ENCODE data around the gene CEND1.

The CEND1 gene

DNA sequence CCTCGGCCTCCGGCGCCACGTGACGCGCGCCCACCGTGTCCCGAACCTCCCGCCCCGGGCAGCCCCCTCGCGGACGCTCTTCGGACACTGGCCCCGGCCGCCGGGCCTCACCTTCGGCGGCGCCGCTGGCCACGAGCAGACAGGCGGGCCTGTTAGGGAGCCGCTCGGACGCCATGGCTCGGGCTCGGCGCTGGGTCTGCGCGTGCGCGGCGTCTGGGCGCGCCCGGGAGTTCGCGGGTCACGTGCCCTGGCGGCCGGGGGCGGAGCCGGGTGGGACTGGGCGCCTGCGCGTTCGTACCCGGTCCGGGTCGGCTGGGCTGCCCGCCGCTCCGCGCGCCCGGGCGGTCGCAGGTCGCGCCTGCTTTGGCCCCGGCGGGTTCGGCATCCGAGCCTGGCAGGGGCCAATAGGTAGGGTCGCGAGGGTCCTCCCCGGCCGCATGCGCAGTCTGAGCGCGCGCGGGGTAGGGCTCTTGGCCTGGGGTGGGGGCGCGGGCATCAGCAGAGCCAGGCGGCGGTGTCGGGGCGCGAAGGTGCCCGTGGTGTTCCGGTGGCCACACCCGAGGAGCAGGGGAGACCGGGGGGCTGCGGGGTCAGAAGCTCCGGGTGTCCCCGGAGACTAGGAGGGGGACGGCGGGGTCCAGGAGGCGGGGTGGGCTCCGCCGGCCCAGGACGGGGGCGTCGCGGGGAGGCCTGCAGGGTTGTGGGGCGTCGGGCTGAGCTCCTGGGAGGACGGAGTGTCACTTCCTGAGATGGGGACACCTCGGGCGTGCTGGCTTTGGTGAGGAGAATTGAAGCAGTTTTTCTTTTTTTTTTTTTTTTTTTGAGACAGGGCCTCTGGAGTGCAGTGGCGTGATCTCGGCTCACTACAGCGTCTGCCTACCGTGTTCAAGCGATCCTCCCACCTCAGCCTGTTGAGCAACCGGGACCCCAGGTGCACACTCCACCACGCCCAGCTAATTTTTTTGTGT lies 12.3 kb downstream of the CEND1 start, which contains the start of gene GATD1:
TSS of gene GATD1 (minus strand) at position 200 of the 968 bp plus-strand sequence. CDS start at position 175, 25 bp downstream.
- peak; percentile 97 for DNase-seq

DNA sequence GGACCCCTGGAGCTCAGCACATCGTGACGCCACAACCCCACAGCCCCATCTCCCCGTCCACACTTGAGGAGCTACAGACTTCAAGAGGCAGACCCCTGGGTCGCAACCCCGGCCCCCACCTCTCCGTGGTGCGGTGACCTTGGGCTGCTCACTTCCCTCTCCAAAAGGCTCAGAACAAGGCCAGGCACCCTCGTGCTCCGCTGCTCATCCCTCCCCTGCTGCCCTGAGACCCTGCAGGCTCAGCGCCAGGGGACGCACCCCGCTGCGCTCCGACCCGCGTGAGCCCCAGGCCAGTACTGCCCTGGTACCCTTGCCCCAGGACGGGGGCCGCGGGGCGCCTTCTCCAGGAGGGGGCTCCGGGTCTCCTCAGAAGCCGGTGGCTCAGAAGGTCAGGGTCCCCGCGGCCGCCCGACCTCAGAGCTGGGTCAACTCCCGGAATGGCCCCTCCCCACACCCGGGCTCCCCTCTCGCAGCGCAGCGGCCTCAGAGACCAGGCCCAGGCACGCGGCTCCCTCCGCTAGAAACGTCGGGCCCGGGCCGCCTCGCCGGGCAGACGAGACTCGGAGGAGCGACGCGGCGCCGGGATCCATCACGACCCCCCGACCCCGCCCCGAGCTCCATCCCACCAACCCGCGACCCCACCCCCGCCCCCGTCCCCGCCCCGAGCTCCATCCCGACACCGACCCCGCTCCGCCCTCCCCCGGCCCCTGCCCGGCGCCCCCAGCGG lies 13.2 kb downstream of the CEND1 start:
- DNase-seq = no peak

DNA sequence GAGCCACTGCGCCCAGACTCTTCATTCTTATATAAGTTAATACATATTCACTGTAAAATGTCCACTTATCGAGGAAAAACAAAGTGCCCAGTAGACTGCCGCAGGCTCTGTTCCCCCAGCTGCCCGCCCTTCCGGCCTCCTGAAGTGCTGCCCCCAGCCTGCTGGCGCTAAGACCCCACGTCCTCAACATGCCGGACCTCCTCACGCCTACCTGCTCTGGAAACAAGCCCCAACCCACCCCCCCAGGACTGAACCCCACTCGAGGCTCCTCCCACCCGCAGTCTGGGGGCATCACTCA lies 13.7 kb downstream of the CEND1 start:
- no peak for DNase-seq

DNA sequence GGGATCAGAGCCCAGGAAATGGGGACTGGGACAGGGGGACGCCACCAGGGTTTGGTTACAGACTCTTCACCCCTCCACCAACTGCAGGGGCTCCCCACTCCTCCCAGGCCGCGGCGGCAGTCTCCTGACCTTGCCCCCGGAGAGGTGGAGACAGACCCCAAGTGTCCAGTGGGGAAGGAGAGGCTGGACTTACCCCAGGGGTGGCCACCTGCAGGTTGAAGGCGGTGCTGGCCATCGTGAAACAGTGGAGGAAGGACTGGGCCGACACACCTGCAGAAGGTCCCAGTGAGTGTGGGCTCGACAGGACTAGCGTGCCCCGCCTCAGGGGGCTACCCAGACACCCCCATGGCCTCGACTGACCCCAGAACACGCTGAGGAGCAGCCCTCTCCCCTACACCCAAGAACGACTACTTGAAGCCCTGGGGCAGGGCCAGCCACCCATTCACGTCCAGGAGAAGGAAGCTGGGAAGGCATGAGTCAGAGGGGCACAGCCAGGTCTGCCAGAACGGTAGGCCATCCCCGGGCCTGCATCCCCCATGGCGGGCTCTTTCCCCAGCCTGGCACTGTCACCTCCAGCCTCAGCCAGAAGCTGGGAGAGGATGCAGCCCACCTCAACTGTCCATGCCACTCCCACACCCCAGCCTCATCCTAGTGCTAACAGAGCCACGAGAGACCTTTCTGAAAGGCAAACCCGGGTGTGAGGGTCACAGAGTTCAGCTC lies 14.9 kb downstream of the CEND1 start:
- no peak for DNase-seq

DNA sequence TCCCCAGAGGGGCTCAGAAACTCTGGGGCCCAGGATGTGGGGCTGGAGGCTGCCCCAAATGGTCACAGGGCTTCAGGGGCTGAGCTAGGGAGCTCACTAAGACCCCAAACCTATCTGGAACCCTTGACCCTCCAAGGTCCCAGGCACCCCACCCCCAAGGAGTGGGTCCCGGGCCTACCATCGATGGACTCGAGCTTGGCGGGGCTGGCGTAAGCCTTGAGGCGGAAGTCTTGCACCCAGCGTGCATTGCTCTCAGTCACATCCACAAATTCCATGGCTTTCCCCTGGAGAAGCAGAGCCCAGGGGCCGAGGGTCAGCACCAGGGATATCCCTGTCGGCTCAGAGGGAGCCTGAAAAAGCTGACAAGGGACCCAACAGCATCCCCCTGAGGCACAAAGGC lies 16.1 kb downstream of the CEND1 start:
- no peak for DNase-seq

DNA sequence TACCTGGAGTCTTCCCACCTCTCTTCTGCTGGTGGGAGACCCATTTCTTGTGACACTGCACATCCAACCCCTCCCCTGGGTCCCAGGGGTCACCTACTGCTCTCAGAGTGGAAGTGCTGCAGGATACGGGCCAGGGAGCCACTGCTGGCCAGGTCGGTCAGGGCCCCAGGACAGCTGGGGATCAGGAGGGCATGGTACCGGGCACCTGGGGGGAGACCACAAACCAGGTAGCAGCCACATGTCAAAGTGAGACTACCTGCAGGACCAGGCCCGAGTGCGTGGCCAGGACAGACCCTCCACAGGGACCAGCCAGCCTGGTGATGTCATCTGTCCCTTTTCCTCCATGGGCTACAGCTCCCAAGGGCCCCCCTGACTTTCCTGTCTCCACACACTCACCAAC lies 16.5 kb downstream of the CEND1 start:
- no peak for DNase-seq

DNA sequence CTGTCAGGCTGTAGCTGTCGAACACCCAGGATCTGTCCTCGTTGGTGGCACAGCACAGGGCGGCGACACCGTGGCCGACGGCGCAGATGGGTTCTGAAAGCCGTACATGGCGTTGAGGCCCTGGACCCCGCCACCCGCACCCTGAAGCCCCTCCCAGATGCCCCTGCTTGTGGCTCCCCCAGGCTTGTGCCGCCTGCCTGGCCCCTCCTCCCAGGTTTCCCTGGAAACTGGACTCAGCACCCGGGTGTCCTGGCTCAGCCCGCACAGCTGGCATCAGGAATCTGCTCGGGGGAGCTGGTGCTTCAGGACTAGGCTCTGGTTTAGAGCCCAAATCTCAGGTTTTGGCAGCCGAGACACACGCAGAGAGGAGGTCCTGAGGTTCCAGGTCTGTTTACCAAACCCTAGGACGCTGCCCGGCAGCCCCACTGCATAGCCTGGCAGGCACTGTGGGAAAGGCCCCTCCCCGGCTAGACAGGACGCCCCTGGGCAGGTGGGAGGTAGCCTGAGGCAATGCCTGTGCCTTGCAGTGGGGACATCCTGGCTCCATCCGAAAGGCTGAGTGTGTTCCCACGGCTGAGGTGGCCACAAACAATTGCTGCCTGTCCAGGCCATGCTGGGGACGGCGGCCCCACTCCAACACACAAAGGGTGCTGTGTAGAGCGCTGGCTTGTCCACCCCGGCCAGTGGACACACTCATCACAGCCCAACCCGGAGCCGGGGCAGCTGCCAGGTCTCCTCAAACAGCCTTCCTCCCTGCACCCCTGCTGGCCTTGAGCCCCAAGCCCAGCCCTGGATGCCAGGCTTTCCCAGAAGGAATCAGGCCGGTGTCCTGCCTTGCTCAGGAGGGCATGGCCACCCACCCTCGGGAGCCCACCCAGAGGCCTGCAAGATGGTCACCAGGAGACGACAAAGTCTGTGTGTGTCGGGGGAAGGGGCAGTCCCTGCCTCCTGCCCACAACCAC lies 17.2 kb downstream of the CEND1 start:
- no peak for DNase-seq

DNA sequence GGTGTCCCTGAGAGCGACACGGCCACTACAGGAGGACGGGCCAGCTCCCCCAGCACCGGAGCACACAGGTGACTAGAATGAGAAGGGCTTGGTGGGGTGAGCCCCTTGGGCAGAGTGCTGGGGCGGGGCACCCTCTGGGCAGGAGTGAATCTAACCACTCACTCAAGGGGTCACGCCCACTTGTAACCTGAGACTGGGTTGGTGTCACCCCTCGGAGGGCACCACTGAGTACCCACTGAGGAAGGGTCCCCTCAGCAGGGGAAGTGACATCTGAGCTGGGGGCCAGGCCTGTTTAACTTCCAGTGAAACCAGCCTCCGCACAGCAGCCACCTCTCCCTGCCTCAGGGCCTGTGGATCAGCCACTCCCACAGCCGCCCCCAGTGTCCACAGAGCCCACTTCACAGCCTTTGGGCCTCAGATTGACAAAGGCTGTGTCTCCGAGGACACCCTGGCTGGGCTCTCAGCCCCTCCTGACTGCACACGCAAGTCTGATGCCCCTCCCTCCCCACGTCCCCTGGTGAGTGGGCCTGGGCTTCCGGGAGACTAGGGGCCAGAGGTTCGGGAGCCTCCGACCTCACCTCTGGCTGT lies 18.2 kb downstream of the CEND1 start:
- no peak for DNase-seq

DNA sequence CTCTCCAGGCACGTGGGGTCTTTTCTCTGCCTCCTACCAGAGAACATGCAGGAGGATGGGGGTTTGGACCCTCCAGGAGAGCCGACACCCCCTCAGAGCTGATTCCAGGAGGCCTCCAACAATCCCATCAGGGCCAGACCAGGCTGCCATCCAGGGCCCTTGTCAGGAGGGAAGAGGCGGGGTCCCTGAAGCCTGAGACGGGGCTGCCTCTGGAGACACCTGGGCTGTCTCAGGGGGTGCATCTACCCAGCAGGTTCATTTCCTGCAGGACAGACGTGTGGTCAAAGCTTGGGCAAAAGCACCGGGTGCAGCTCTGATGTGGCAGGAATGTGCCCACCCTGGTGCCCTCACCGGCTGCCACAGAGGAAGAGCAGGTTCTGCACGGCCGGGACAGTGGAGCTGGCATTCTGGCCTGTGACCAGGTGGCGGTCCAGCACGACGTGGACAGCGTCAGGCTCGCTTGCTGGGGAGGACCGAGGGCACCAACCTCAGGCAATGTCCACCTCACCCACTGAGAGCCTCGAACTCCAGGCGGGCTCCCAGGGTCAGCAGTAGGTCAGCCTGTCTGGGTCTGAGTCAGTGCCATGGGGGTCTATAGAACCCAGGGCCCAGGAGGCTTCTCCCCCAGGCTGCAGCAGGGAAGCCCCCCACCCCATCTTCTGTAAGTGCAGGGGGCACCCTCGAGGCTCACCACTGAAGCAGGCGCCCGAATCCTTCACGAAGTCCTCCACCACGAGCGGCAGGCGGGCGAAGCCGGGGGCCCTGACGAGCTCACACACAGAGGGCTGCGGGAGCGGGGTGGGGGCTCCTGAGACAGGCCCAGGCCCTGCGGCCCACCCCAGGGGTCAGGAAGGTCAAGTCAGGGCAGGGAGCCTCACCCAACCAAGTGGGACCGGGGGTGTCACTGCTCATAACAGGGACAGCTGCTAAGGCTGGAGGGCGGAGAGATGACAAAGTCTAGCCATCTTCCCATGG lies 19.0 kb downstream of the CEND1 start:
- DNase-seq = no peak

DNA sequence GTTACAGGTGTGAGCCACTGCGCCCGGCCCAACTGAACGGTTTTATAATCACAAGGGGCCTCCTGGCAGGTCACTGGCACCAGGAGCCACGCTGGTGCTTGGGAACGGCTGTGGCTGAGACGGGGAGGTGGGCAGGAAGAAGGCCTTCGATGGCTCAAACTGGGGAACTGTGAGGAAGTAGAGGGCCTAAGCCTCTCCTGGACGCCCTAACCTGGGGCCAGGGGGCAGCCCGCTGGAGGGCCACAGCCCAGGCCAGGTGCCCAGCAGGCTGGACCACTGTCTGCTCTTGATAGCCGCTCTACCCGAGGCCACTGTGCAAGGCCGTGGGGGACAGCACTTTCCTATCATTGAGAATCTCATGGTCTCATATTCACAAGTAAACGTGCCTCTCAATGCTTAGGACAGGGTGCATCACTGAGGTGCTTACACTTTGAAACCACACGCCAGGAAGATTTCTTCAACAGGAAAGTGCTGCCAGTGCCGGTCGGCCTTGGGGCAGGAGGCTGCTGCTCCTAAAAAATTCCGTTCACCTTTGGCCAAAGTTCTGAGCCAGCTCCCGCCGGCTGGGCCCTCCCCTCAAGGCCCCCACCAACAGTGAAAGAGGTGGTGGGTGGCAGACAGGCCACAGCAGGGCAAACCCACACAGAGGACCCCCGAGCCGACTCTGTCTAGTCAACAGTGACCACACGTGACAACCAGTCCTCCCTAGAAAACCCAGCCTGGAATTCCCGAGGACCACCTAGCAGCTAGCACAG lies 19.8 kb downstream of the CEND1 start:
- DNase-seq = no peak

DNA sequence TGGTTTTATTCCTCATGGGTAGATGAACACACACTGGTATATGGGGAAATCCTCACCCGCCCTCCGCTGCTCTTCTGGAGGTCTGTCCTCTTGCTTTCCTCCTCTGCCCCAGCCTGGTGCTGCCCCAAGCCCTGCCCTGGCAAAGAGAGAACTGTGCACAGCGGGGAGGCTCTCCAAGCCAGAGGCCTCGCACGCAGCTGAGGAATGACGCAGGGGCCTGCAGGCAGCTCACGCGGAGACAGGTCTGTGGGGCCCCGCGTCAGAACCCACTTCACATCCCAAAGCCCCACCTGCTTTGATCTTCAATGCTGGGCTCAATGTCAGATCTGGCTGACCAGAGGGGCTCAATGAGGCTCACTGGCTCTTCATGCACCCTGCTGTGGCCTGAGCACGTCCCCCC lies 22.7 kb downstream of the CEND1 start:
- no peak for DNase-seq

DNA sequence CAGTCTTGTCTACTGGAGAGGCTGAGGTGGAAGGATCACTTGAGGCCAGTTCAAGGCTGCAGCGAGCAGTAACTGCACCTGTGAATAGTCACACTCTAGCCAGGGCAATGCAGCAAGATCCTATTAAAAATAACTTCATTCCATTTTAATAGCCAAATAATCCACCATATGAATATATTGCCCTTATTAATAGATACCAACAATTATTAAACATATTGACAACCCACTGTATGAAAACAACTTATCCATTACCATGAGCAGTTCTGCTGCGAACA lies 23.0 kb downstream of the CEND1 start:
- no peak for DNase-seq

DNA sequence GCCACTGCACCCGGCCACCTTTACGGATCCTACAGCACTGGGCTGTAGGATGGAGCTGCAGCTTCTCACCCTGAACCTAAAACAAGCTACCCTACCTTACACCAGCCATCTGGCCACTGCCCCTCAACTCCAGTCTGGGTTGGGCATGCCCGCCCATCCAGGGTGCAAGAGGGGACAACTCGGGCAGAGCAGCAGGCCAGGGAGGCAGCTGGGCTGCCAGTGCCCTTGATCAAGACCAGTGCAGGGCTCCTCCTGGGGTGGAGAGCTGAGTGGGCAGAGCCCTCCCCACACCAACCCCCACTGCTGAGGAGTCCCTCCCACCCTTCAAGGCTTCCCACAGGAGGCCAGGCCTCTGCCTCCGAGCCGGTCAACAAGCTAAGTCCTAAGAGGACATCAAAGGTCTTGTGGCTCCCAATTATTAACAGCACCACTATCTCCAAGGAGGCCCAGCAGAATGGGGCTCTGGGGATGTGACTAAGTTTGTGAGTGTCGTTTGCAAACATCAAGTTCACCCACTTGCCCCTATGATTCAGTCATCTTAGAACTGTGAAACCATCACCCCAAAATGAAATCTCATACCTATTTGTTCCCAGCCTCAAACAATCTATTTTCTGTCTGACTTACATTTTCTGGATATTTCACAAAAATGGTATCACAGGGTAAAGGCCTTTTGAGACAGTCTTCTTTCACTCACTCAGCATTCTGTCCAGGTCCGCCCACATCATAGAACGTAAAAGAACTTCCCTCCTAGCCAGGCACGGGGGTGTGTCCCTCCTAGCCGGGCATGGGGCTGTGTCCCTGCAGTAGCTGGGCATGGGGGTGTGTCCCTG lies 23.6 kb downstream of the CEND1 start:
- DNase-seq = no peak

DNA sequence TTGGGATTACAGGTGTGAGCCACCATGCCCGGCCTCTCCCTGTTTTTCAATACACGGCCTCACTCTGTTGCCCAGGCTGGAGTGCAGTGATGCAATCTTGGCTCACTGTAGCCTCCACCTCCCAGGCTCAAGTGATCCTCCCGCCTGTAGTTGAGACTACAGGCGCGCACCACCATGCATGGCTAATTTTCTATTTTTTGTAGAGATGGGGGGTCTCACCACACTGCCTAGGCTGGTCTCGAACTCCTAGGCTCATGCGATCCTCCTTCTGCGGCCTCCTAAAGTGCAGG lies 24.1 kb downstream of the CEND1 start:
- no peak for DNase-seq

DNA sequence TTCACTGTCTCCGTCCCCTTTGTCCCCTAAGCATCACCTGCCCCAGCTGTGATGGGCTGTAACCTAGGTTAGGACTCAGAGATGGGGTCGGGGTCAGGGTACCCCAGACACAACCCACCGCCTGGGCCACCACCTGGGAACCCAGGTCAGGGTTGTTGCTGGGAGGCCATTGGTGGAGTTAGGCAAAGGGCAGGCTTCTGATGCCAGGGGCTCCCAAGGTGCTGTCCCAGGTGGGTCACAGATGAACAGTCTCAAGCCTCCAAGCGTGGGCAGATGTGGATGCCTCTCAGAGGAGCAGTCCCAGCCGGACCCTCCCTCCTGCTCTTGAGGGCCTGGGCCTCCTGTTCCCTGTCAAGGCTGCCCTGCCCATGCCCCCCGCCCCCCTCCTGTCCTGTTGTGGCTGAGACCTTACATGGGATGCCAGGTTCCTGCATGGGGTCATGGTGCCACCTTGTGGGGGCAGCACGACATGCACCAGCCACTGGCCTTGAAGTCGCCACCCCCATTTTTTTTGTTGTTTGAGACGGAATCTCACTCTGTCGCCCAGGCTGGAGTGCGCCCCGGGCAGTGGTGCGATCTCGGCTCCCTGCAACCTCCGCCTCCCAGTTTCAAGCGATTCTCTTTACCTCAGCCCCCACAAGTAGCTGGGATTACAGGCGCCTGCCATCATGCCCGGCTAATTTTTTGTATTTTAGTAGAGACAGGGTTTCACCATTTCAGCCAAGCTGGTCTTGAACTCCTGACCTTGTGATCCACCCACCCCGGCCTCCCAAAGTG lies 24.7 kb downstream of the CEND1 start:
- DNase-seq = peak; percentile 70

DNA sequence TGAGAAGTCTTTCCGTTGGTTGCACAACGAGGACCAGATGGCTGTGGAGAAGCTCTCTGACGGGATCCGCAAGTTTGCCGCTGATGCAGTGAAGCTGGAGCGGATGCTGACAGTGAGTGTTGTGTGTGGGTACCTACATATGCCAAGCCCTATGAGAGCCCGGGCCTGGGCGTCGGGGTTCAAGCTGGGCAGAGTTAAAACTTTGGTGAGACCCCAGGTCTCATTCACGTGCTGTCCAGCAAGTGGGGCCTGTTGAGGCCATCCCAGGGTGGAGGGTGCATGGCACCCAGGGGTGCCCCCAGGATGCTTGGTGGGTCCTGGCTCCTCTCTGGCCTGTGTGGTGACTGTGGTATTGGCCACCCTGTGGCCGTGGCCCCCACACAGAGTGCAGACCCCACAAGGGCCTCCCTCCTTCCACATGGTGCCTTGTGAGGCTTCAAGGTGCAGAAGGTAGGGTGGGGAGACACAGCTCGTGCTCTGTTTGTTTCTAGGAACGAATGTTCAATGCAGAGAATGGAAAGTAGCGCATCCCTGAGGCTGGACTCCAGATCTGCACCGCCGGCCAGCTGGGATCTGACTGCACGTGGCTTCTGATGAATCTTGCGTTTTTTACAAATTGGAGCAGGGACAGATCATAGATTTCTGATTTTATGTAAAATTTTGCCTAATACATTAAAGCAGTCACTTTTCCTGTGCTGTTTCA lies 25.4 kb downstream of the CEND1 start:
- DNase-seq = no peak

DNA sequence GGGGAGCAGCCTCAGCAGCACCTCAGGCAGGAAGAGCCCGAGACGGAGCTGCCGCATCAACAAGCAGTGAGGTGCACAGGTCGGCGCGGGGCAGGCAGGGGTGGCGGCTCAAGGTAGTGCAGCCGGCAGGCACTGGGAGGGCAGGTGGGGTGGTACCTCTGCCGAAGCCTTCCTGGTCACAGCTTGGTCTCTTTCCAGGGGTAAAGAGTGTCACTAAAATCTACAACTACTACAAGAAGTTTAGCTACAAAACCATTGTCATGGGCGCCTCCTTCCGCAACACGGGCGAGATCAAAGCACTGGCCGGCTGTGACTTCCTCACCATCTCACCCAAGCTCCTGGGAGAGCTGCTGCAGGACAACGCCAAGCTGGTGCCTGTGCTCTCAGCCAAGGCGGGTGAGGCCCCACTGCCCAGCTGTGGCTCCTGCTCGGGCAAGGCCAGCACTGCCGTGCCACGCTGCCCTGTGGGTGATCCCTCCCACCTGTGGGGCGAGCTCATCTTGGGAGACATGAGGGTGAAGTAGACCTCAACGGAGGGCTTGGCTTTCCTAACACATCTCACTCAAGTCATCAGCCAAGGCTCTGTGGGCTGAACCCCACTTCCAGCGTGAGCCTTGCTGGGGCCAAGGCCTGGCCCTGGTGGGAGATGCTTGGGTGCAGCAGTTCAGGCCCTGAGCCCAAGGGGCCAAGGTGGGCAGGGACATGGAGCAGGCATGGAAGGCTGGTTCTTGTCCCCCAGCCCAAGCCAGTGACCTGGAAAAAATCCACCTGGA lies 26.2 kb downstream of the CEND1 start:
- DNase-seq = no peak
